ENCODE results near the gene BSPH1. TPM values are rescaled to one million over a fixed set of nuclear protein-coding genes. Genes with fewer than 3 reads are reported as not detected.
A peak's percentile ranks its signal among the peaks of the same experiment; 100 is the strongest.
"Not testable (repeated sequence)": the region's sequence is repeated elsewhere in the genome, so short reads cannot be mapped to it uniquely, and the experiment has no call there.

Gene BSPH1
- total and polyA plus RNA-seq, 7 experiments from 2014 or later: not detected

- DNase-seq: peak in 5 of 9 donors; percentile 13 to 50 (median 20)
- H3K27ac ChIP-seq (ENCODE audit: low read depth, low read length); ATAC-seq; H3K36me3 ChIP-seq (ENCODE audit: control insufficient read depth in 2 of 3, insufficient read depth in 3 of 3, low read length in 3 of 3); H3K27ac Mint-ChIP-seq; H3K27me3 Mint-ChIP-seq; intact Hi-C loops (cut with micrococcal nuclease); H3K4me1 ChIP-seq (ENCODE audit: control insufficient read depth in 2 of 2, insufficient read depth in 2 of 2, low read length in 2 of 2); H3K36me3 Mint-ChIP-seq; POLR2A ChIA-PET; H3K4me1 Mint-ChIP-seq; H3K4me3 ChIP-seq (ENCODE audit: low read length); H3K4me3 Mint-ChIP-seq; H3K27me3 ChIP-seq (ENCODE audit: control insufficient read depth in 2 of 2, insufficient read depth in 2 of 2, low read length in 2 of 2); H3K9me3 Mint-ChIP-seq; H3K9me3 ChIP-seq (ENCODE audit: control insufficient read depth in 2 of 3, low read length in 3 of 3); CTCF ChIA-PET: not testable (repeated sequence)
Measured at GRCh38 chr19:47949852-47950521, 42.0 kb downstream of the BSPH1 start.

GRCh38 chr19:47928581-47928980 is 63.4 kb downstream of the BSPH1 start:
- H3K9me3 ChIP-seq (ENCODE audit: control insufficient read depth in 2 of 3, low read length in 3 of 3); H3K27me3 ChIP-seq (ENCODE audit: control insufficient read depth in 2 of 2, insufficient read depth in 2 of 2, low read length in 2 of 2); ATAC-seq; H3K4me1 ChIP-seq (ENCODE audit: control insufficient read depth in 2 of 2, insufficient read depth in 2 of 2, low read length in 2 of 2); H3K4me3 Mint-ChIP-seq; H3K36me3 ChIP-seq (ENCODE audit: control insufficient read depth in 2 of 3, insufficient read depth in 3 of 3, low read length in 3 of 3); H3K4me3 ChIP-seq (ENCODE audit: low read length); H3K9me3 Mint-ChIP-seq; H3K4me1 Mint-ChIP-seq; intact Hi-C loops (cut with micrococcal nuclease); H3K27ac ChIP-seq (ENCODE audit: low read depth, low read length); POLR2A ChIA-PET; H3K27me3 Mint-ChIP-seq; H3K27ac Mint-ChIP-seq; H3K36me3 Mint-ChIP-seq; CTCF ChIA-PET: not testable (repeated sequence)
- DNase-seq: peak in 1 of 9 donors; percentile 7

- intact Hi-C loops (cut with micrococcal nuclease): not testable (repeated sequence)
Measured at GRCh38 chr19:47920107-47920506, 71.9 kb downstream of the BSPH1 start.

More at GRCh38 chr19:47920107-47920506, 71.9 kb downstream of the BSPH1 start:
- ATAC-seq; POLR2A ChIA-PET; H3K27me3 Mint-ChIP-seq; H3K27ac Mint-ChIP-seq; H3K36me3 ChIP-seq (ENCODE audit: control insufficient read depth in 2 of 3, insufficient read depth in 3 of 3, low read length in 3 of 3); H3K4me3 ChIP-seq (ENCODE audit: low read length); H3K36me3 Mint-ChIP-seq; H3K4me1 ChIP-seq (ENCODE audit: control insufficient read depth in 2 of 2, insufficient read depth in 2 of 2, low read length in 2 of 2); H3K27me3 ChIP-seq (ENCODE audit: control insufficient read depth in 2 of 2, insufficient read depth in 2 of 2, low read length in 2 of 2); H3K9me3 Mint-ChIP-seq; H3K9me3 ChIP-seq (ENCODE audit: control insufficient read depth in 2 of 3, low read length in 3 of 3); H3K4me1 Mint-ChIP-seq; H3K27ac ChIP-seq (ENCODE audit: low read depth, low read length); CTCF ChIA-PET: not testable (repeated sequence)
- DNase-seq: peak in 8 of 9 donors; percentile 81 to 96 (median 90)
- peak overlapping the region in 1 of 10 donors; percentile 50 for H3K4me3 Mint-ChIP-seq

Other genes starting within 250 kb of the BSPH1 start
- gene NOP53, start 246.6 kb downstream of the BSPH1 start, total RNA-seq: 1,000 to 10,000 TPM in 2 of 5 experiments, 100 to 1,000 TPM in 3; 316 to 1,143 (median 992) TPM
- gene NOP53, start 246.6 kb downstream of the BSPH1 start, polyA plus RNA-seq: 100 to 1,000 TPM; 362 to 426 TPM
- gene SELENOW, start 213.5 kb downstream of the BSPH1 start, total RNA-seq: 100 to 1,000 TPM in 3 of 5 experiments, 10 to 100 TPM in 2; 67.5 to 116 (median 101) TPM
- gene SELENOW, start 213.5 kb downstream of the BSPH1 start, polyA plus RNA-seq: 100 to 1,000 TPM; 340 to 400 TPM
- not detected for gene TPRX1, start 187.6 kb downstream of the BSPH1 start, total RNA-seq
- not detected for gene TPRX1, start 187.6 kb downstream of the BSPH1 start, polyA plus RNA-seq
- not detected for gene CRX, start 170.2 kb downstream of the BSPH1 start, total RNA-seq
- not detected for gene CRX, start 170.2 kb downstream of the BSPH1 start, polyA plus RNA-seq
- not detected for gene TPRX2, start 132.9 kb downstream of the BSPH1 start, total RNA-seq
- not detected for gene TPRX2, start 132.9 kb downstream of the BSPH1 start, polyA plus RNA-seq
- gene SULT2A1, start 105.9 kb downstream of the BSPH1 start, total RNA-seq: not detected
- gene SULT2A1, start 105.9 kb downstream of the BSPH1 start, polyA plus RNA-seq: not detected
- not detected for gene ELSPBP1, start 2.5 kb upstream of the BSPH1 start, total RNA-seq
- not detected for gene ELSPBP1, start 2.5 kb upstream of the BSPH1 start, polyA plus RNA-seq
- under 1 TPM in 1 of 5 experiments, not detected in 4; 0.42 TPM for gene CABP5, start 51.9 kb upstream of the BSPH1 start, total RNA-seq
- not detected for gene CABP5, start 51.9 kb upstream of the BSPH1 start, polyA plus RNA-seq
- 10 to 100 TPM in 2 of 5 experiments, 1 to 10 TPM in 3; 3.3 to 21.2 (median 9.1) TPM for gene PLA2G4C, start 118.6 kb upstream of the BSPH1 start, total RNA-seq
- 1 to 10 TPM; 1.2 to 2.3 TPM for gene PLA2G4C, start 118.6 kb upstream of the BSPH1 start, polyA plus RNA-seq
- gene LIG1, start 178.2 kb upstream of the BSPH1 start, total RNA-seq: 100 to 1,000 TPM in 4 of 5 experiments, 10 to 100 TPM in 1; 61.0 to 134 (median 122) TPM
- gene LIG1, start 178.2 kb upstream of the BSPH1 start, polyA plus RNA-seq: 10 to 100 TPM; 38.1 to 44.6 TPM
- 10 to 100 TPM in 1 of 5 experiments, 1 to 10 TPM in 4; 5.0 to 11.6 (median 7.4) TPM for gene ZSWIM9, start 178.5 kb upstream of the BSPH1 start, total RNA-seq
- gene ZSWIM9, start 178.5 kb upstream of the BSPH1 start, polyA plus RNA-seq: 1 to 10 TPM in 1 of 2 donors, under 1 TPM in 1; 0.82 to 1.0 TPM

Data from naive thymus-derived CD4-positive, alpha-beta T cell (primary cell).